H7 (cell line): ENCODE results near the gene HNRNPC. TPM values are rescaled to one million over a fixed set of nuclear protein-coding genes. Genes with fewer than 3 reads are reported as not detected.
A peak's percentile ranks its signal among the peaks of the same experiment; 100 is the strongest.
"Not testable (repeated sequence)": the region's sequence is repeated elsewhere in the genome, so short reads cannot be mapped to it uniquely, and the experiment has no call there.

Experiments
- DNase-seq: peaks from one replicate; pipeline ENCODE4 v3.0.0; 2012
- H3K27me3 ChIP-seq: 2 replicates; pipeline ENCODE4 v1.6.0; 2011; ENCODE audit warnings: mild to moderate bottlenecking, low read length; ENCODE audit not compliant: control insufficient read depth, insufficient read depth
- H3K36me3 ChIP-seq: replicated peaks from 2 replicates; pipeline ENCODE4 v1.5.1; 2011; ENCODE audit warnings: low read length; ENCODE audit not compliant: control insufficient read depth, insufficient read depth
- H3K4me3 ChIP-seq: 2 replicates; pipeline ENCODE4 v1.5.1; 2011; ENCODE audit warnings: low read depth, mild to moderate bottlenecking, control low read depth, low read length, moderate library complexity; ENCODE audit not compliant: insufficient read depth
- total RNA-seq: library from RNA; depleted of rRNA; stranded (reverse); fragments of >200 nt; shearing (Covaris generic); gene quantifications from 2 replicates; pipeline ENCODE4 v1.2.3, GENCODE V29; 2014; rRNA removed

The HNRNPC gene
- 1,394 and 2,138 TPM in 2 replicates for total RNA-seq

GRCh38 chr14:21269252-21270046, at the start of gene HNRNPC:
Gene HNRNPC (minus strand): TSS chr14:21269442. CDS start chr14:21234193, 35,249 bp downstream.
- peak within 1 kb of the TSS; percentile 96 for H3K4me3 ChIP-seq
- H3K36me3 ChIP-seq: peaks cover 15% of the 10 kb centered on the region

GRCh38 chr14:21317398-21317797, 48.2 kb upstream of the HNRNPC start:
- Histone ChIP-seq H3K4me3 (no peak overlapping the region), H3K27me3 (no peaks in the 10 kb centered on the region), H3K36me3 (no peaks in the 10 kb centered on the region)
- DNase-seq: no peak

More at GRCh38 chr14:21269252-21270046, at the start of gene HNRNPC:
- DNase-seq: peak; percentile 98
- H3K27me3 ChIP-seq: no peaks in the 10 kb centered on the region

- DNase-seq: no peak
- Histone ChIP-seq H3K36me3 (no peaks in the 10 kb centered on the region), H3K4me3 (no peak overlapping the region)
These were observed 44.3 kb upstream of the HNRNPC start for GRCh38 chr14:21313512-21313911.

GRCh38 chr14:21311614-21312013, 42.4 kb upstream of the HNRNPC start:
- no peaks in the 10 kb centered on the region for H3K36me3 ChIP-seq
- DNase-seq: no peak

More at GRCh38 chr14:21313512-21313911, 44.3 kb upstream of the HNRNPC start:
- no peaks in the 10 kb centered on the region for H3K27me3 ChIP-seq

GRCh38 chr14:21309956-21310355, 40.7 kb upstream of the HNRNPC start:
- Histone ChIP-seq H3K27me3 (no peaks in the 10 kb centered on the region), H3K36me3 (no peaks in the 10 kb centered on the region), H3K4me3 (no peak overlapping the region)
- no peak for DNase-seq

More at GRCh38 chr14:21311614-21312013, 42.4 kb upstream of the HNRNPC start:
- H3K4me3 ChIP-seq: no peak overlapping the region
- H3K27me3 ChIP-seq: no peaks in the 10 kb centered on the region

GRCh38 chr14:21309238-21309636, 40.0 kb upstream of the HNRNPC start:
- DNase-seq: no peak
- Histone ChIP-seq H3K27me3 (no peaks in the 10 kb centered on the region), H3K36me3 (no peaks in the 10 kb centered on the region), H3K4me3 (no peak overlapping the region)

- no peaks in the 10 kb centered on the region for H3K36me3 ChIP-seq
- peak overlapping the region; percentile 32 for H3K4me3 ChIP-seq
- H3K27me3 ChIP-seq: no peaks in the 10 kb centered on the region
- DNase-seq: peak; percentile 80
These were observed 39.4 kb upstream of the HNRNPC start for GRCh38 chr14:21308479-21309237.

GRCh38 chr14:21308132-21308478, 38.9 kb upstream of the HNRNPC start:
- Histone ChIP-seq H3K36me3 (no peaks in the 10 kb centered on the region), H3K27me3 (no peaks in the 10 kb centered on the region), H3K4me3 (peak overlapping the region; percentile 32)
- no peak for DNase-seq

GRCh38 chr14:21307637-21308036, 38.4 kb upstream of the HNRNPC start:
- no peak for DNase-seq
- Histone ChIP-seq H3K27me3 (no peaks in the 10 kb centered on the region), H3K36me3 (no peaks in the 10 kb centered on the region), H3K4me3 (no peak overlapping the region)

- H3K27me3 ChIP-seq, H3K4me3 ChIP-seq, H3K36me3 ChIP-seq, DNase-seq: not testable (repeated sequence)
These were observed 33.5 kb upstream of the HNRNPC start for GRCh38 chr14:21302836-21303140.

- Histone ChIP-seq H3K27me3 (peaks cover 7% of the 10 kb centered on the region; the same call in 1 of the 2 replicates), H3K4me3 (no peak overlapping the region), H3K36me3 (no peaks in the 10 kb centered on the region)
- no peak for DNase-seq
These were observed 33.0 kb upstream of the HNRNPC start for GRCh38 chr14:21302013-21302835.

- Histone ChIP-seq H3K4me3 (peak overlapping the region; percentile 25), H3K27me3 (peaks cover 7% of the 10 kb centered on the region; the same call in 1 of the 2 replicates), H3K36me3 (no peaks in the 10 kb centered on the region)
- peak; percentile 86 for DNase-seq
These were observed 31.6 kb upstream of the HNRNPC start for GRCh38 chr14:21300892-21301291.

GRCh38 chr14:21299562-21300130, 30.4 kb upstream of the HNRNPC start:
- peaks cover 7% of the 10 kb centered on the region; the same call in 1 of the 2 replicates for H3K27me3 ChIP-seq
- no peak overlapping the region for H3K4me3 ChIP-seq
- DNase-seq: no peak
- H3K36me3 ChIP-seq: no peaks in the 10 kb centered on the region

- Histone ChIP-seq H3K4me3 (no peak overlapping the region), H3K36me3 (no peaks in the 10 kb centered on the region), H3K27me3 (peaks cover 7% of the 10 kb centered on the region; the same call in 1 of the 2 replicates)
- no peak for DNase-seq
These were observed 29.1 kb upstream of the HNRNPC start for GRCh38 chr14:21298358-21298757.
